HG02938 (cell line): Measurements from ENCODE around the gene MCF2L2.
"Not testable (repeated sequence)": the region's sequence is repeated elsewhere in the genome, so short reads cannot be mapped to it uniquely, and the experiment has no call there.

Experiments used
- ATAC-seq: cut with Tn5 transposase; IDR thresholded peaks from one replicate; pipeline ENCODE4 v1.9.1; 2021; ENCODE audit warnings: mild to moderate bottlenecking, moderate library complexity; ENCODE audit not compliant: unreplicated experiment

Gene MCF2L2

GRCh38 chr3:183396662-183397391 is 31.6 kb downstream of the MCF2L2 start:
- no peak for ATAC-seq

- ATAC-seq = no peak
Observed at GRCh38 chr3:183394150-183394549, 34.3 kb downstream of the MCF2L2 start.

- ATAC-seq = no peak
Observed at GRCh38 chr3:183393625-183394024, 34.8 kb downstream of the MCF2L2 start.

GRCh38 chr3:183392186-183393034 is 36.0 kb downstream of the MCF2L2 start:
- no peak for ATAC-seq

- ATAC-seq = no peak
Observed at GRCh38 chr3:183391460-183391859, 37.0 kb downstream of the MCF2L2 start.

- no peak for ATAC-seq
Observed at GRCh38 chr3:183390844-183391243, 37.6 kb downstream of the MCF2L2 start.

GRCh38 chr3:183388213-183388895 is 40.1 kb downstream of the MCF2L2 start:
- ATAC-seq = no peak

GRCh38 chr3:183387797-183388196 is 40.6 kb downstream of the MCF2L2 start:
- ATAC-seq = no peak

- ATAC-seq = no peak
Observed at GRCh38 chr3:183386651-183387050, 41.8 kb downstream of the MCF2L2 start.

GRCh38 chr3:183385698-183386613 is 42.5 kb downstream of the MCF2L2 start:
- peak; percentile 50 for ATAC-seq

GRCh38 chr3:183381673-183382072 is 46.7 kb downstream of the MCF2L2 start:
- ATAC-seq = no peak

- no peak for ATAC-seq
Observed at GRCh38 chr3:183381179-183381578, 47.2 kb downstream of the MCF2L2 start.

- ATAC-seq = no peak
Observed at GRCh38 chr3:183378951-183379350, 49.5 kb downstream of the MCF2L2 start.

- no peak for ATAC-seq
Observed at GRCh38 chr3:183378545-183378944, 49.9 kb downstream of the MCF2L2 start.

- no peak for ATAC-seq
Observed at GRCh38 chr3:183378008-183378407, 50.4 kb downstream of the MCF2L2 start.

GRCh38 chr3:183377307-183377959 is 51.0 kb downstream of the MCF2L2 start:
- ATAC-seq = no peak

GRCh38 chr3:183375787-183376186 is 52.6 kb downstream of the MCF2L2 start:
- ATAC-seq = no peak

GRCh38 chr3:183375337-183375736 is 53.1 kb downstream of the MCF2L2 start:
- no peak for ATAC-seq

GRCh38 chr3:183372911-183373310 is 55.5 kb downstream of the MCF2L2 start:
- no peak for ATAC-seq

GRCh38 chr3:183371600-183371968 is 56.8 kb downstream of the MCF2L2 start:
- not testable (repeated sequence) for ATAC-seq
